Measurements from ENCODE around the gene GOSR1.
"Not testable (repeated sequence)": the region's sequence is repeated elsewhere in the genome, so short reads cannot be mapped to it uniquely, and the experiment has no call there.

Gene GOSR1

DNA sequence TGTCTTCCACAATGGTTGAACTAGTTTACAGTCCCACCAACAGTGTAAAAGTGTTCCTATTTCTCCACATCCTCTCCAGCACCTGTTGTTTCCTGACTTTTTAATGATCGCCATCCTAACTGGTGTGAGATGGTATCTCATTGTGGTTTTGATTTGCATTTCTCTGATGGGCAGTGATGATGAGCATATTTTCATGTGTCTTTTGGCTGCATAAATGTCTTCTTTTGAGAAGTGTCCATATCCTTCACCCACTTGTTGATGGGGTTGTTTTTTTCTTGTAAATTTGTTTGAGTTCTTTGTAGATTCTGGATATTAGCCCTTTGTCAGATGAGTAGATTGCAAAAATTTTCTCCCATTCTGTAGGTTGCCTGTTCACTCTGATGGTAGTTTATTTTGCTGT lies 84.6 kb downstream of the GOSR1 start:
- not testable (repeated sequence) for DNase-seq (ENCODE audit: low read depth in 2 of 2)

DNA sequence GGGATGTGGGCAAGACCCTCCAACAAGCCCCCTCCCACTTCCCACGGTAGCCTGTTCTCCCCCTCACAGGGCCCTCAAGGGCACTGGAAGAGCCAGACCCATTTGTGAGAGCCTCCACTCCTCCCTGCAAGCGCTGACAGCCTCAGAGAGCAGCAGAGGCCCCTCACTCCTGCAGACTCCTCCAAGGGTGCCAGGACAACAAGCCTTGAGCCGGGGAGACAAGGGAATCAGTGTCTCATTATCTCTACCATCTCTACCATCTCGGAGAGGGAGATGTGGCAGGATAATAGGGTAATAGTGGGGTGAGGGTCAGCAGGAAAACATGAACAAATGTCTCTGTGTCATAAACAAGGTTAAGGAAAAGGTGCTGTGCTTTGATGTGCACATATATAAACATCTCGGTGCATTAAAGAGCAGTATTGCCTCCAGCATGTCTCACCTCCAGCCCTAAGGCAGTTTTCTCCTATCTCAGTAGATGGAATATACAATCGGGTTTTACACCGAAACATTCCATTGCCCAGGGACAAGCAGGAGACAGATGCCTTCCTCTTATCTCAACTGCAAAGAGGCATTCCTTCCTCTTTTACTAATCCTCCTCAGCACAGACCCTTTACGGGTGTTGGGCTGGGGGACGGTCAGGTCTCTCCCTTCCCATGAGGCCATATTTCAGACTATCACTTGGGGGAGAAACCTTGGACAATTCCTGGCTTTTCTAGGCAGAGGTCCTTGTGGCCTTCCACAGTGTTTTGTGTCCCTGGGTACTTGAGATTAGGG lies 86.1 kb downstream of the GOSR1 start:
- not testable (repeated sequence) for DNase-seq (ENCODE audit: low read depth in 2 of 2)

DNA sequence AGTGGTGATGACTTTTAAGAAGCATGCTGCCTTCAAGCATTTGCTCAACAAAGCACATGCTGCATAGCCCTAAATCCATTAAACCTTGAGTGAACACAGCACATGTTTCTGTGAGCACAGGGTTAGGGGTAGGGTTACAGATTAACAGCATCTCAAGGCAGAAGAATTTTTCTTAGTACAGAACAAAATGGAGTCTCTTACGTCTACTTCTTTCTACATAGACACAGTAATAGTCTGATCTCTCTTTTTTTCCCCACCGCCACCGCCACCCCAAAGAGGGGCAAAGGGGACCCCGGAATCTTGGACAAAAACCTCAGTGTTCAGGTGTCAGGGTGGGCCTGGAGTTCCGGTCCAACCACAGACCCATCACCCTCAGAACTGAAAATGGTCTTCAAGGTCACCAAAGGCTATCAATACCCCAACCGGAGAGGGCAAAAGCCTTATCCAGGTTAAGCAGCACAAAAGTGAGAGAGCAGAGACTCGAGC lies 86.7 kb downstream of the GOSR1 start:
- DNase-seq (ENCODE audit: low read depth in 2 of 2): not testable (repeated sequence)

DNA sequence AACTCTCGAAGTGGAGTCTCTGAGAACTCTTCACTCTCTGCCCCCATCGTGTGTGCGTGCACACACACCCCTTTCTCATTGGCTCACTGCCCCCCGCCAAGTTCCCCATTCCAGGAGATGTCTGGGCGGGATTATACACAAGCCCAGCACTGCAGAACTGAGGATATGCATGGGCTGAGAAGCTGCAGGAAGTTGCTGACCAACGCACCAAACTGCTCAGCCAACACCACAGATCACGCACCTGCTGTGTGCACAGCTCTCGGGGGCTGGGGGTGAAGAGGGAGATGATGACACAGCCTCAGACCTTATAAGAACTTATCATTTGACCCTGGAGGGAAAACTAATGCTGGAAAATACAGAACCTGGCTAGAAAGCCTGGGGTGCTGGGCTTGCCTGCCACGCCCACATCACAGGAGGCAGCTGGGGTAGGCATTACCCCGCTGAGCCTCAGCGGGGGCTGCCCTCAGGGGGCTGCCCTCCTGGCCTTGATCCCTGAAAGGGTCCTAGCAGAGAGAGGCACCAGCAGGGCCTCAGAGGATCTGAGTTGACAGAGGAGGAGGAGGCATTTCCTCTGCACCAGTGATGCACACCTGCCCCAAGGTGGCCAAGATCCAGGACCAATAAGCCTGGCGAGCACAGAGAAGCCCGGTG lies 87.3 kb downstream of the GOSR1 start:
- not testable (repeated sequence) for DNase-seq (ENCODE audit: low read depth in 2 of 2)

DNA sequence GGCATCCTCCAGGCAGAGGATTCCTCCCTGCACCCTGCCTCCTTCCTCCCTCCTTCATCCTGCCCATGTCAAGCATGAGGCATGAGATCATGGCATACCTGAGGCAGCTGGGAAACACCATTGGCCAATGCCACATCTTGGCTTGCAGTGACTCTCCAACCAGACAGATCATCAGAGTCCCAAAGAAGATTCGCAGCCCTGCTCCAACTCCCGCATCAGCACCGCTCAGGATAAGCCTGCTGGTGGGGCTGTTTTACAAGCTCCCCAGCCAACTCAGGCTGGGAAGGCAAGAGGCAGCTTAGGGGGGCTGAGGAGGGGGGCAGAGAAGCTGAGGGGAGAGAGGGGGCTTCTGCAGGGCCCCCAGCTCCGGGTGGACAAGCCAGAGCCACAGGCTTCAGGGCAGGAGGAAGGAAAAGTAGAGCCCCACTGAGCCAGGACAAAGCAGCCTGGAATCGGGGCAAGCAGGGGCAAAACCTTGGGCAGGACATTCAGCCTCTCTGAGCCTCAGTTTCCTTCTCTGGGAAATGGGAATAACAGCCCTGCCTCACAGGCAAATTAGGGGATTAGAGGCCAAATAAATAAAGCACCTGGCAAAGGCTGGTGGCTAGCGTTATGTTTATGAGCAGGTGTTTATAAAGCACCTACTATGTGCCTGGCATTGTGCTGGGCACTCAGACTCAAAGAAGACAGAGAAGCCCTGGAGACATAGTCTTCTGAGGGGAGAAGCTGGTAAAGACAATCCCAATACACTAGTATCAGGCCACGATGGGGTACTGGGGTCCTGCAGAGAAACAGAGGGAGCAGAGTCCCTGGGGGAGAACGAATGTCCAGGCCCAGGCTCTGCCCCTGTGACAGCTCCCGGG lies 88.1 kb downstream of the GOSR1 start:
- no peak for DNase-seq (ENCODE audit: low read depth in 2 of 2)

DNA sequence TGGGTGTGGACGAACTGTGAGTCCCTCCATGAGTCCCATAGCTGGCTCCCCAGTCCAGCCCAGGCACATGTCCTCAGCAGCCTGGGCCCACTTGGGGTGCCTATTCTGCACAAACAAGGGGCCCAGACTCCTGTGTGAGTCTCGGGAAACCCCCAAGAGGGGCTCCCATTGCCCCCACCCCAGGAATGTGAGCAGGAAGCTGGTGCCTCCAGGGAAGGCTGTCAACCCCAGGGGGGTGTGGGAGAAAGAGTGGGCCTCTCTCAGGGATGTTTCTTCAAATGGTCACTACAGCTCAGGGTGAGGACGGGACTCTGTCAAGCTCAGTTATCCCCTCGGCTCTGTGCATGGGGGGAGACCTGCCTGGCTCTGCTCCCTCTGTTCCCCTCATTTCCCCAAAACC lies 88.9 kb downstream of the GOSR1 start:
- DNase-seq (ENCODE audit: low read depth in 2 of 2): not testable (repeated sequence)

DNA sequence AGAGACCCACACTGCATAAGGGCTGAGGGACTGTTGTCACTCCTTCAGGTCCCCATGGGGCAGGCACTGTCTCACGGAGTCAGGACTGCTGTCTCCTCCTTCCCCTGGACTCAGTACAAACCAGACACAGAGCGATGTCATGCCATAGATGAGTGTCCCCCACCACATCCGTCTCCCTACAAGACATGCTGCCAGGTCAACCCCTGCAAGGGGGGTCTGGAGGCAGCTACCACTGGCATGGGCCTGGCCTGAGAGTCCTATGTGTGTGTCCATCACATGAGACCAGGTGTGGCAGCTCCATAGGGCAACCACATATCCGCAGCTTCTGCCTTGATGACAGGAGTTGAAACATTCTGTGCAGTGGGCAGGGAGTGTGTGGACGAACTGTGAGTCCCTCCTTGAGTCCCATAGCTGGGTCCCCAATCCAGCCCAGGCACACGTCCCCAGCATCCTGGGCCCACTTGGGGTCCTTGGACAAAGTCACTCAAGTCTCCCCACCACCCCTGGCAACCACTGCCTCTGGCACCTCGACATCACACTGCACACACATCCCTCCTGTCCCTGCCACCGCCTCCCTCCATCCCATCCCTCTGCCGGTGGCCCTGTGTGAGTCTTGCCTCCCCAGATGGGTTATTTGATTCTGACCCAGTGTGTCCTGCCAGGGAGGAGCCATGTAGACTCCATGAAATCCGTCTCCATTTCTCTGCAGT lies 89.5 kb downstream of the GOSR1 start:
- DNase-seq (ENCODE audit: low read depth in 2 of 2): not testable (repeated sequence)

DNA sequence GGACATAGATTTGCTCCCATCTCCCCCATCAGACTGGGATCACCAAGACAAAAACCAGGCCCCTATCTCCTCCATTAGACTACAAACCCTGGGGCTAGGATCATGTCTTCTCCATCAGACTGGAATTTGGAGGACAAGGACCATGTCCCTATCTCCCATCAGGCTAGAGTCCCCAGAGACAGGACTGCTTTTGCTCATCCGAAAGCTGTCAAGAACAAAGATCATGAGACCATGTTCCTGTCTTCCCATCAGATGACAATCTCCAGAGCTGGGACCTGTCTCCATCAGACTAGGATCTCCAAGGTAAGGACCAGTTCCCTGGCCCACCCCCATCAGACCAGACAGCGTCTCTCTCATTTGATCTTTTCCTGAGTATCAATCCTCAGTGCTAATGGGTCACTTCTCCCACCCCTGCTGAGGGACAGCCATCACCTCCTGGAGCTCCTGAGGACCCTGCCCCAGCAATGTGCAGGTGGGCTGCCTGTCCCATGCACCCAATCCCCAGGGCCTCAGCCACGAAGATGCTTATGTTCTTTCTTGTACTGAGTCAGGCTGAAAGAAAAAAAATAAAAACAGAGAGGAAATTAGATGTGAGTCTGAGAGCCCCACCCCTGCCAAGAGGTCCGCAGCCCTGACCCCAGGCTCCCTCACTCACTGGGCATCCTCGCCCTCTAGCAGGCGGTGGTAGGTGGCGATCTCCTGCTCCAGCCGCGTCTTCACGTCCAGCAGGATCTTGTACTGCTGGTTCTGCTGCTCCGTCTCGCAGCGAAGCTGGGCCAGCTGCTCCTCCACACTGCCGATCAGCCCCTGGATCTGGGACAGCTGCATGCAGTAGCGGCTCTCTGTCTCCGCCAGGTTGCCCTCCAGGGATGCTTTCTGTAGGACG lies 90.3 kb downstream of the GOSR1 start:
- DNase-seq (ENCODE audit: low read depth in 2 of 2): no peak

DNA sequence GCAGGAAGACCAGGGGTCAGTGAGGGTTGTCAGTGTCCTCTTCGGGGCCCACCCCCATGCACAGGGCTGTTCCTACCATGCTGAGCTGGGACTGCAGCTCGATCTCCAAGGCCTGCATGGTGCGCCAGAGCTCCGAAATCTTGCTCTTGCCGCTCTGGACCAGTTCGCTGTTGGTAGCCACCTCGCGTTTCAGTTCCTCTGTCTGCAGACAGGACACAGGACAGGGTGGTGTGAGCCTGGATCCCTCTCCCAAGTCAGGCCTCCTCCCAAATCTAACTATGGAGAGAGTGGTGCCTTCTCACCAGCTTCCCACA lies 90.9 kb downstream of the GOSR1 start:
- DNase-seq (ENCODE audit: low read depth in 2 of 2): no peak

DNA sequence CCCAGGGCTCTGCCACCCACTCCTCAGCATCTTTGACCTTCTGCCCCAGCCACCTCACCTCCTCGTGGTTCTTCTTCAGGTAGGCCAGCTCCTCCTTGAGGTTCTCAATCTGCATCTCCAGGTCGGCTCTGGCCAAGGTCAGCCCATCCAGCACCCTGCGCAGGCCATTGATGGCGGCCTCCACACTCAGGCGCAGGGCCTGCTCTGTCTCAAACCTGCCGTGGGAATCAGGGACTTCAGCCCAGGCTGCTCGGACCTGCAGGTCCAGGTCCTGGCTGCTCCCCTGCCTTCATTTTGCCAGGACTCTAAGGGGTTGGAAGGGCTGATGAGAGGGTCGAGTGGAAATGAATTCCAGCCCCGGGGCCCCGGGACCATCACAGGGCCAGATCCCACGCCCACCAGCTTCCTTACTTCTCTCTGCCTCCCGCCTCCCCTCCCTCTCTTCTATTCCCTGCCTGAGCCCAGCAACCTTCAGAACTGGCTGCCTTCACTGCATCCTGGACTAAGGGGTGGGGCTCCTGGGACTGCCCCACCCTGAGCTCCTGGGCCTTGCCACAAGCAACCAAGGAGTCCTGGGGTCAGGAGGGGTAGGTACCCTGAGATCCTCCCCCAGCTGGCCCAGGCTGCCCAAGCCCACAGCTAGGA lies 92.4 kb downstream of the GOSR1 start:
- not testable (repeated sequence) for DNase-seq (ENCODE audit: low read depth in 2 of 2)

DNA sequence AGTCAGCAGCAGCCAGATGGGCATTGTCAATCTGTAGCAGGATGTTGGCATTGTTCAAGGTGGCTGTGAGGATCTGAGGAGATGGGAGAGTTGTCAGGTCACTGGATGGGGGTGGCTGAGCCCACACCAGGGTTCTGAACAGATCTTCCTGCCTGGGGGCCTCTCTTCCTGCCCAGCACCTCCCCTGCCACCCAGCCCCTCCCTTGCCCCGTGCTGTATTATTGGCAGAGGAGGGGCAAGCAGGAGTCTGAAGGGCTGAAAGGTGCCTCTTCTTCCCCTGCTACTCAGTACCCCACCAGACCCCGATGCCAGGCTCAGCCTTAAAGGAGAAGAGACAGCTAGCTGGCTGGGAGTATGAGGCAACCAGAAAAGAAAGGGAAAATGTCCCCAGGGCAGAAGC lies 93.0 kb downstream of the GOSR1 start:
- no peak for DNase-seq (ENCODE audit: low read depth in 2 of 2)

DNA sequence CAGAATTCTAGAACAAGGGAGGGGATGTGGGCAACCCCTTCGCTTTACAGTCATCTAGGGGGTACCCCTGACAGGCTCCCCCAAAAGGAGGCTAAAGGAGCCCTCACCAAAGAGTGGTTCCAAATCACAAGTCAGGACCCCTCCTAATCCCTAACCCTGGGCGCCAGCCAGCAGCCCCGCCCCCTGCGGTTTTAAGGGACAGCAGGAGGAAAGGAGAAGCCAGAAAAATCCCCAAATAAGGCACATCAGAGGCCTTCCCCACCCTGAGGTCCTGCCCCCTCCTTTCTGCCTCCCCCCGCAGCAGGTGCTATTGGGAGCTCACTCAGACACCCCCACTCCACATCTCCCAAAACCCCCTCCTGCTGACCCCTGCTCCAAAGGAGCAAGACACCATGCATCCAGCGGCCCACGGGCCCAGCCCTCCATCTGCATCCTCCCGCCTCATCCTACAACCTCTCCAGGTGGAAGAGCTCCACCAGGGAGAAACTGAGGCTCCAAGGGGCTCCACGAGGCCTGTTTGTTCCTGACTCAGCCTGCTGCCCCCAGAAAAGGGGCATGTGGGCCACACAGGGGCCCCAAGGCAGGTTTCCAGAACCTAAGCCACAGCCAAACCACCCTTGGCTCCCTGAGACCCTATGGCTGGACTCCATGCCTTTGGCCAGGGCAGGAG lies 93.5 kb downstream of the GOSR1 start:
- DNase-seq (ENCODE audit: low read depth in 2 of 2): no peak

DNA sequence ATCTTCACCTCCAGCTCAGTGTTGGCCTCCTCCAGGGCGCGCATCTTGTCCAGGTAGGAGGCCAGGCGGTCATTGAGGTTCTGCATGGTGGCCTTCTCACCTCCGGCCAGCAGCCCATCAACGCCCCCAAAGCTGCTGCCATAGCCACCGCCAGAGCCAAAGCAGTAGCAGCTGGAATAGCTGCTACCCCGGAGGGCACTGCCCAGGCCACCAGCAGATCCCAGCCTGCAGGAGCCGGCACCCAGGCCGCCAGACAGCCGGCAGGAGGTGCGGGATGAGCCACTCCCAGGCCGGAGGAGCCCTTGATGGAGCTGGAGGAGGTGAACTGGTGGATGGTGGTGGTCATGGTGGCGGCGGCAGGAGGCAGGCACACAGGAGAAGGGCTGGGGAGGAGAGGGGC lies 94.2 kb downstream of the GOSR1 start:
- not testable (repeated sequence) for DNase-seq (ENCODE audit: low read depth in 2 of 2)

DNA sequence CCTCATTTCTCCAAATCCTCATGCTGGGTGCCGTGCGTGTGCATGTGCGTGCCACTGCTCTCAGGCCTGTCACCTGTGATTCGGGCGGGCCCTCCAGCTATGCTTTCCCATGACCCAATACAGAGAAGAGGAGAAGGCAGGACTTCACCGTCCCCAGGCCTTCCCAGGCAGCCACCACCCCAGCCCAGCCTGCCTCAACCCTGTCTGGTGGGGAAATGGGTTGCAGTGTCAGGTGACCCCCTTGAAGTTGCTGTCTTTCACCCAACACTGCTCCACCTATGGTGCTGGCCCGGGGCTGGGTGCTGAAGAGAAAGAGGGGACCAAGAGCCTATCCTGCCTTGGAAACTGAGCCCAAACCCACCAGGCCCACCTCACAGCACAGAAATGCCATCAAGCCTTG lies 94.7 kb downstream of the GOSR1 start:
- DNase-seq (ENCODE audit: low read depth in 2 of 2): no peak

DNA sequence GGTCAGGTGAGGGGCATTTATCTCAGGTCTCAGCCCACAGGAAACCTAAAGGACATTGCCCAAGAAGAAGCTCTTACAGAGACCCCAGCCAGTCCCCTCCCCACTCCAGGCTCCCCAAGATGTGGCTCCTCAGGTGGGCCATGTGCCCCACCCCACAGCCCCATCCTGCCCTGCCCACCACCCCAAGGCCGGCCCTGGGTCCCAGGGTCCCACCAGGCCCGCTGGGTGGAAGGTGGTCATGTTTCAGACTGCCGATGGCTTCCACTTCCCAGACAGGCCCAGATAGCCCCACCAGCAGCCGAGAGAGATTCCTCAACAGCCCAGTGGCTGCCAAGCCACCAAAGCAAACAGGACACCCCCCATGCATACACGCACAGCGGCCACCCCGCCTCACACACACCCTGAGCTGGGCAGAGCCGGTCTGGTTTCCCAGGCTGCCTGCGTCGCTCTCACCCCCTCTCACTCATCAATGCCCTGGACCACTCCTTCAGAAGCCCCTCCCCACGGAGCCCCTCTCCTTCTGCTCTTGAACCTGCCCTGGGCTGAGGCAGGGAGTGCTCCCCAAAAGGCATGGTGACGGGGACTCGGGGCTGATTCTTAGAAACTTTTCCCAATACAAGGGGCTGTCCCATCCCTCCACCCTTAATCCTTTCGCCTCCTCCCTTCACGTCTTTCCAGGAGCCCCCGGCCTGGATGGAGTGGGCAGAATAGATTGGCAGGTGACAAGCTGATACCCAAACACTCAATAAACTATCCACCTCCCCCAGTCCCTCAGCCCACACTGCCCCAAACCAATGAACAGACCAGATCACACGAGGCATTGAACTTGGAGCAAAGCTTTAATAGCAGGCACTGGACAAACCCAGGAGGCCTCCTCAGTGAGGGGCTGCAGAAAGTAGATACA lies 95.7 kb downstream of the GOSR1 start:
- not testable (repeated sequence) for DNase-seq (ENCODE audit: low read depth in 2 of 2)

DNA sequence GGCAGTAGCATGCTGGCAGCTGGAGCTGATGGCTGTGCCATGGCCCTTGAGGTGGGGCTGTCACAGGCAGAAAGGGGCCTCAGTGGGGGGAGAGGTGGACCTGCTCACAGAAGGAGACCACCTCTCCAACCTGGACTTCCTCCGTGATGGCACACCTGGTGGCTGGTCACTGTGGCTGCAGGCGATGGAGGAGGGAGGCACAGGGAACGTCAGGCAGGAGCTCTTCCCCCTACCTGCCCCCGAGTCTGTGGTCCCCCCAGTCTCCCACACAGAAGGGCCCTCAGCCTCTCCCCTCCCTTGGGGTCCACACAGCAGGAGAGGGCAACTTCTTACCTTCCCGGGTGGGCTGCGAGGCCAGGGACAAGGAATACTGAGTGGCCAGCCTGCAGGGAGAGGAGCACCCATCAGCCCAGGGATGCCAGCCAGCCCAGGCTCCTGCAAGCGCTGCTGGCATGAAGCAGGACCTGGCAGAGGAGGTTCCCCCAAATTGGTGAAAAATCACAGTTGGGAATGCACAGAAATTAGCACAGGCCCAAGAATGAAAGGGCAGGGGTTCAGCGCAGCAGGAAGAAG lies 96.5 kb downstream of the GOSR1 start:
- no peak for DNase-seq (ENCODE audit: low read depth in 2 of 2)

DNA sequence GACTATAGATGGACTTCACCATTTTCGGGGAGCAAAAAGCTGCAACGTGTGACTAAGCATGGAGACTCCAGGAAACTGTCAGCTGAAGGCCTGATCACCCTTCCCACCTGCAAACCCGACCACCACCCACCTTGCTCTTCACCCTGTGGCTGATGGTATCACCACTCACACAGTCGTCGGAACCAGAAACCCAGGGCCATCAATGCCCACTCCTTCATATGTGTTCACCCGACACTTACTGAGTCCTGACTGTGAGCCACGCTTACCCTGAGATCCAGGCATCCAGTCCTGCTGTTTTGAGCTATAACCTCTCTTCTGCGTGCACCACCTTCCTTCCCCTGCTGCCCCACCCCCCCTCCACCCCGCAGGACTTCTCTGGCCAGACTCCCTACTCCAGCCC lies 97.1 kb downstream of the GOSR1 start:
- DNase-seq (ENCODE audit: low read depth in 2 of 2): not testable (repeated sequence)

DNA sequence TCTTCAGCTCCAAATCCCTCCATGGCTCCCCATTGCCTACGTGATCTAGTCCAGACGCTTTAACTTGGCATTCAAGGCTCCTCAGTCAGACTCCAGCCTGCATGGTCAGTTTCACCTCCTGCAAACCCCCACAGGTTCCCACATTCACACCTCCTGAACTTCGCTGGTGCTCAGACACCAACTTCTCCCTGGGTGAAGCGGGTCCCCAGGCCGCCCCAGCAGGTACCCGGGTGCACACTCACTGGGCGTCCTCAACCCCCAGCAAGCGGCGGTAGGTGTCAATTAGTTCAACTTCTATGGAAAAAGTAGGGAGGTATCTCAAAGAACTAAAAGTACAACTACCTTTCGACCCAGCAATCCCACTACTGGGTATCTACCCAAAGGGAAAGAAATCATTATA lies 97.6 kb downstream of the GOSR1 start:
- not testable (repeated sequence) for DNase-seq (ENCODE audit: low read depth in 2 of 2)
